HG03439 (cell line): ENCODE measurements around the gene CPT2.
"Not testable (repeated sequence)": the region's sequence is repeated elsewhere in the genome, so short reads cannot be mapped to it uniquely, and the experiment has no call there.

Experiments used
- ATAC-seq: cut with Tn5 transposase; IDR thresholded peaks from one replicate; pipeline ENCODE4 v1.9.1; 2021; ENCODE audit warnings: mild to moderate bottlenecking, moderate library complexity; ENCODE audit not compliant: unreplicated experiment

Gene CPT2

GRCh38 chr1:53182111-53182593 lies 14.5 kb upstream of the CPT2 start:
- ATAC-seq = no peak

- no peak for ATAC-seq
Measured at GRCh38 chr1:53182716-53183094, 13.9 kb upstream of the CPT2 start.

DNA sequence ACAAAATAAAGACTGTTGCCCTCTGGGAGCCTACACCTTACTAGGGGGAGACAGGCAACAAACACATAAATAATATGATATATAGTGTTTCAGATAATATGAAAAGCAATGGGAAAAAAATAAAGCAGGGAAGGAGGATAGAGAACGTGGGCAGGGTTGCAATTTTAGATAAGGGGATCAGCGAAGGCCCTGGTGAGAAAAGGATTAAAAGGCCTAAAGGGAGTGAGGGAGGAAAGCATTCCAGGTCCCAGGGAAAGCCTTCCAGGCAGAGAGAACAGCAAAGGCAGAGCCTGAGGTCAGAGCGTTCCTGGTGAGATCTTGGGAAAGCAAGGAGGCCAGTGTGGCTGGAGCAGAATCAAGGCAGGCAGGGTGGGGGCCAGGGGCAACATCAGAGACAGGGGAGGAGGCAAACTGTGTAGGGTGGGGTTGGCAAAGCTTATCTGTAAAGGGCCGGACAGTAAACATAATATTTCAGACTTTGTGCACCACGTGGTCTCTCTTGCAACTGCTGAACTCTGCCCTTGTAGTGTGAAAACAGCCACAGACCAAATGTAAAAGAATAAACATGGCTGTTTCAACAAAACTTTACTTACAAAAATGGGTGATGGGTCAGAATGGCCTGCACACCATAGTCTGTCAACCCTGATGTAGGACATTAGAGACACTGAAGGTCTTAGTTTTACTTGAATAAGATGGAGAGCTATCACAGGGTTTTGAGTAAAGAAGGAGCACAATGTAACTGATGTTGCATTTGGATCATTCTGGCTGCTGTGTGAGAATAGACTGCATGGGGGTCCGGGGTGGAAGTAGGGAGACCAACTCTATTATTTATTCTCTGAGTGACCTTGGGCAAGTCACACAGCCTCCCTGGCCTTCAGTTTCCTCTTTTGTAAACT lies 13.3 kb upstream of the CPT2 start:
- no peak for ATAC-seq

DNA sequence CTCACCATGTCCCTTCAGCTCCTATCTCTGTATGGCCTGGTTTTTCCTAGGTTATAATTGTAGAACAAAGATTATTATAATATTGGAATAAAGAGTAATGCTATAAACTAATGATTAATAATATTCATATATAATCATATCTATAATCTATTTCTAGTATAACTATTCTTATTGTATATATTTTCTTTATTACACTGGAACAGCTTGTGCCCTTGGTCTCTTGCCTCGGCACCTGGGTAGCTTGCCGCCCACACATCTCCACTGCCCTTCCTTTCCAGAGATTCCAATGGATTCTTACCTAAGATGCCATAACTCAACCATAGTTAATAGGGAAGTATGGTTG lies 10.7 kb upstream of the CPT2 start:
- ATAC-seq = not testable (repeated sequence)

GRCh38 chr1:53186533-53186932 lies 10.1 kb upstream of the CPT2 start:
- ATAC-seq = no peak

DNA sequence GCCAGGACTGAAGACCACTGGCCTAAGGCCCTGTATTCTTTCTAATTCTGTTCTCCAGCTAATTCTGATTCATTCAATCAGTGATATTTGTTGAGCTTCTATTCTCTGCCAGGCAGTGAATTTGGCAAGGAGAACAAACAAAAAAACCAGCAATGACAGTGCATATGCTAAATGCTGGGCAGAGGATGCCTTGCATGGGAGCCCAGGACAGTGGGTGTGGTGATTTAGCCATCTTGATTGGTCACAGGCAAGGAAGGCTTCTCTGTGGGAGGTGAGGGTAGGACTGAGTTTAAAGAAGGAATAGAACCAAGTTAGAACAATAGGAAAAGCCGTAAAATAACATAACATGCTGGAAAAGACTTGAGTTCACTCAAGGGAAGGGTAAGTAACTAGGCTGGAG lies 9.2 kb upstream of the CPT2 start:
- no peak for ATAC-seq

GRCh38 chr1:53188099-53188498 lies 8.5 kb upstream of the CPT2 start:
- no peak for ATAC-seq

GRCh38 chr1:53189061-53189460 lies 7.6 kb upstream of the CPT2 start:
- ATAC-seq = no peak

DNA sequence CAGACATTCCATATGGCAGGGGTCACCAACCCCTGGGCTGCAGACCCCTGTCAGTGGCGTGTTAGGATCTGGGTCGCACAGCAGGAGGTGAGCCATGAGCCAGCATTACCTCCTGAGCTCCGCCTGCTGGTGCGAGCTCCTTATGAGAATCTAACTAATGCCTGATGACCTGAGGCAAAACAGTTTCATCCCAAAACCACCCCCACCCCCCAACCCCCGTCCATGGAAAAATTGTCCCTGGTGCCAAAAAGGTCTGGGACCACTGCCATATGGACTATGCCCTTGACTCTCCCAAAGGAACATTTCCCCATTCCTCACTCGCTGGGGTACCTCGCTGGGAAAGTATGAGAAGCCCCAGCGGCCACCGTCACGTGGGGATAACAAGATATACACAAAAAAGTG lies 6.4 kb upstream of the CPT2 start:
- ATAC-seq = no peak

DNA sequence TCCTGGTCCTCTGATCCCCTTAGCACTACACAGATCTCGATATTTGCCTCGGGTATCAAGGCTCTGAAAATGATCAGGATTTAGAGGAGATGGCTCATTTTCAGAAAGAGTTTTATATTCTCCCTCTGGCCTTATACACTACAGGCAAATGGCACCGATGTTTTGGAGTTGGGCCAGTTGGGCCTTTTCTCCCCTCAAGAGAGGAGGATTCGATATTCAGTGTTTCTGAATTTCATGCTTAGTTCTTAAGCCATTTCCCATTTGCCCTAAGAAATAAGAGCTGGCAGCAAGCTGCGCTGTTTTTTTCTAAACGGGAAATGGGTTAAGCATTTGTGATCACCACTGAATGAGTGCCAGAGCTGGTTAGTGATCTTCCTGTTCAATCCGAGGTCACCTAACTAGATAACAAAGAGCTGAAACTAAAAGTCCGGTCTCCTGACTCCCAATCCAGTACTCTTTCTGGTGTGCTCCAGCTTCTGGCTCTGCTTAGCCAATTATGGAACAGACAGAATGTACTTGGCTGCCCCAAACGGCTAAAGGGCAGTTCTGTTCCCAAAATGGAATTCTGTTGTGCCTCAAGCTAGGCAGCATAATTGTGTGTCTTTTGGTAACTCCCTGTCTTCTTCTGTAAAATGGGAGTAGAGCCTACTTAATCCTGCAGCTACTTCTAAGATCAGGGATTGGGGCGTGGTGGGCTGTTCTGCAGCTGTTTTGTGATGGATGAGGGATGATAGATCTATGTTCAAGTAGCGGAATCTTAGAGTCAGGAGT lies 1.2 kb upstream of the CPT2 start:
- ATAC-seq = no peak

- ATAC-seq = no peak
Measured at GRCh38 chr1:53196017-53196484, 573 bp upstream of the CPT2 start.

DNA sequence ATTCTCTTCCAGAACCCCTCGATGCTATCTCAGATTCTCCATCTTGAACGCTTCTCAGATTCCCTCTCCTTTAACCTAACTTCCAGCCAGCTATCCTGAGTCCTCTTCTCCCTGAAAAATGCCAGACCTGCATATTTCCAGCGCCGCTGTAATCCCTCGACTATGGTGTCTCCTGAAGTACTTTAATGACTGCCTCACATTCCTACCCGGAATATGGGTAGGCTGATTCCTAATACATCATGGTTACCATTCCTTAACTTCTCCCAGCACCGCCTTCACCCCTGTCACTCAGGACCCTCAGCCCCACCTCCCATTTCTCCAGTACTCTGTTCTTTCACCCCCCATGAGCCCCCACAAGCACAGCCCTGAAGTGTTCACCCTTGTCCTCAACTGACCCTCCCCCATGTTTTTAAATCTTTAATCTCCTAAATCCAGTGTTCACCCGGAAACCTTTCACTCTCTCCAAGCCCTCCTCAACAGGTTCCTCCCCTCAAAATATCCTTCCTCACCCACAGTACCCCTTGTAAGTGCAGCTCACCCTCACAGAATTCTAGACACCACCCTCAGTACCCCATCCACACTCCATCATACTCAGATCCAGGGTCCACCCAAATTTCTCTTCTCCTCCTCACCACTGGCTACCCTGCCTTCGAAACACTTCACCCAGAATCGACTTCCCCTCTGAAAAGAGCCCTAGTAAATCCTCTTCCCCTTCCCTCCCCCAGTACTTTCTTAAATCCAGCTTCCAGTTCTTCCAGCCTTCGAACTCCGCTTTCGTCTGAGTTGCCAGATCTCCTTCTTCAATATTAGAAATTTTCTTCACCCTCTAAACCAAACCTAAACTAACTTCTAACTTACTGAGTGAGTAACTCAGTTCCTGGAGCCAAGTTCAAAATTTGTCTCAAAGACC lies 922 bp downstream of the CPT2 start:
- ATAC-seq = no peak

GRCh38 chr1:53198241-53198651 lies 1.6 kb downstream of the CPT2 start:
- ATAC-seq = no peak

DNA sequence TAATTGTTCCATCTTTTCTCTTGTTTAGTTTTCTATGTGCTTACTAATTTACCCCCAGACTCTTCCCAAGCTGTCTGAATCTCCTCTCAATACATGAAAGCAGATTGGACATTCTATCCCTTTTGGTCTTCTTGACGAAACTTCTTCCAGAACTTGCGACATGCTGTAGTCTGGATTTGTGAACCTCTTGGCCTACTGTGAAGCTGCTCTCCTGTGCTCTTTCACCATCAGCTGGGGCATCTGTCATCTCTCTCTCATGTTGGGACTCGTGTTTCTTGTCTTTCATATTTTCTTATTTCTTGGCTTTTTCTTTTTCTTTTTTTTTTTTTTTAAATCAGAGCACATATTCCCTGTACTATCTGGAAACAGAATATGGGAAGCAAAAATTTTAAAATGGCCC lies 6.8 kb downstream of the CPT2 start:
- ATAC-seq = no peak

GRCh38 chr1:53205496-53205895 lies 8.9 kb downstream of the CPT2 start:
- ATAC-seq = not testable (repeated sequence)

- not testable (repeated sequence) for ATAC-seq
Measured at GRCh38 chr1:53206083-53206685, 9.6 kb downstream of the CPT2 start.

DNA sequence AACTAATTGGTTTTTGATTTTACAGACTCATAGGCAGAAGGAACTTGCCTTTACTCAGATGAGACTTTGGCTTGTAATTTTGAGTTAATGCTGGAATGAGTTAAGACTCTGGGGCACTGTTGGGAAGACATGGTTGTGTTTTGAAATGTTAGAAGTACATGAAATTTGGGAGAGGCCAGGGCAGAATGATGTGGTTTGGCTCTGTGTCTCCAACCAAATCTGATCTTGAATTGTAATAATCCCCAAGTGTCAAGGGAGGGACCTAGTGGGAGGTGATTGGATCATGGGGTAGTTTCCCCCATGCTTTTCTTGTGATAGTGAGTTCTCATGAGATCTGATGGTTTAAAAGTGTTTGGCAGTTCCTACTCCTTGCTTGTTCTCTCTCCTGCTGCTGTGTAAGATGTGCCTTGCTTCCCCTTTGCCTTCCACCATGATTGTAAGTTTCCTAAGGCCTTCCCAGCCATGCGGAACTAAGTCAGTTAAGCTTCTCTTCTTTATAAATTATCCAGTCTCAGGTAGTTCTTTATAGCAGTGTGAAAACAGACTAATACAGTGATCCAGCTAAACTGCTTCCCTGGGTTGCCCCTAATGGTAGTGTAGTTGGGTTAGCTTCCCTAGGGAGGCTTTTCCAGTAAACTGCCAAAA lies 10.2 kb downstream of the CPT2 start:
- no peak for ATAC-seq

DNA sequence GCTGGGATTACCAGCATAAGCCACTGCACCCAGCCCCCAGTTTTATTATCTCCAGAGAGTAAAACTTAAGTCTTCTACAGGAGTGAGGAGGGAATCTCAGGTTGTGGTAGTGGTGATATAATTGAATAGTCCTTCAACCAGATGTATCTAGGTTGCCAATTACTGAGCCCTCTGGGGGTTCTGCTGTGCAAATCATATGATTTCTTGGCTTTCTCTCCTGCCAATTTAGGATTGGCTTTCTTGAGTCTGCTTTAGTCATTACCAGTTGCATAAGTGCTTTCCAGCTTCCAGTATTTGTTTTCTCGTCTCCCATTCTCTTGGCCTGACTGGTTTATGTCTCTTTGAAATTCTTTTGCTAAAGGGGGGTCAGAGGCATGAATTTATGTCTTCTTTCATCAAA lies 11.1 kb downstream of the CPT2 start:
- ATAC-seq = no peak

DNA sequence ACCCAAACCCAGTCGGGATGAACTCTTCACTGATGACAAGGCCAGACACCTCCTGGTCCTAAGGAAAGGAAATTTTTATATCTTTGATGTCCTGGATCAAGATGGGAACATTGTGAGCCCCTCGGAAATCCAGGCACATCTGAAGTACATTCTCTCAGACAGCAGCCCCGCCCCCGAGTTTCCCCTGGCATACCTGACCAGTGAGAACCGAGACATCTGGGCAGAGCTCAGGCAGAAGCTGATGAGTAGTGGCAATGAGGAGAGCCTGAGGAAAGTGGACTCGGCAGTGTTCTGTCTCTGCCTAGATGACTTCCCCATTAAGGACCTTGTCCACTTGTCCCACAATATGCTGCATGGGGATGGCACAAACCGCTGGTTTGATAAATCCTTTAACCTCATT lies 13.7 kb downstream of the CPT2 start:
- ATAC-seq = no peak

GRCh38 chr1:53210954-53211353 lies 14.3 kb downstream of the CPT2 start:
- ATAC-seq = no peak
